Lower leg skin (tissue), 4 donors: Measurements from ENCODE around the gene MMP17. TPM values are rescaled to one million over a fixed set of nuclear protein-coding genes. Genes with fewer than 3 reads are reported as not detected.

Source experiments
- DNase-seq, 2 donors: peaks; one replicate each; pipeline ENCODE4 v3.0.0-alpha.2; 2019; ENCODE audit warnings: low spot score in 2 of 2
- H3K4me3 ChIP-seq: fragments of 200-600 bp; sonication (generic); 2 replicates; pipeline ENCODE4 v1.5.1; 2017; ENCODE audit warnings: mild to moderate bottlenecking, low read depth; ENCODE audit not compliant: poor library complexity, severe bottlenecking
- CTCF ChIP-seq, 3 donors: fragments of 450-650 bp; IDR thresholded peaks; one replicate each; pipeline ENCODE4 v1.5.1; 2016; ENCODE audit warnings: antibody characterized with exemption in 3 of 3, mild to moderate bottlenecking in 3 of 3, moderate library complexity in 2 of 3
- POLR2A ChIP-seq, 2 donors: fragments of 450-650 bp; IDR thresholded peaks; one replicate each; pipeline ENCODE4 v1.6.1; 2016 to 2017; ENCODE audit warnings: antibody characterized with exemption in 2 of 2, mild to moderate bottlenecking in 1 of 2, moderate library complexity in 1 of 2
- WGBS, 2 donors: methylation state at CpG; one replicate each; pipeline ENCODE4 v1.1.5; 2018; 5-methylcytosine and 5-hydroxymethylcytosine counted together
- intact Hi-C: fragments of 100-400 bp; cut with DNase I; formaldehyde crosslinking; loops from one replicate; pipeline ENCODE4 v1.15.0; 2023; ENCODE audit warnings: low total_unique reads
- total RNA-seq, 4 donors: library from RNA; depleted of rRNA; stranded (reverse); fragments of >200 nt; gene quantifications; one replicate each; pipeline ENCODE4 v1.1.0, GENCODE V29; 2016

The MMP17 gene
- total RNA-seq, 4 donors from 2014 or later = 5.4 to 11.6 (median 5.7) TPM

DNA sequence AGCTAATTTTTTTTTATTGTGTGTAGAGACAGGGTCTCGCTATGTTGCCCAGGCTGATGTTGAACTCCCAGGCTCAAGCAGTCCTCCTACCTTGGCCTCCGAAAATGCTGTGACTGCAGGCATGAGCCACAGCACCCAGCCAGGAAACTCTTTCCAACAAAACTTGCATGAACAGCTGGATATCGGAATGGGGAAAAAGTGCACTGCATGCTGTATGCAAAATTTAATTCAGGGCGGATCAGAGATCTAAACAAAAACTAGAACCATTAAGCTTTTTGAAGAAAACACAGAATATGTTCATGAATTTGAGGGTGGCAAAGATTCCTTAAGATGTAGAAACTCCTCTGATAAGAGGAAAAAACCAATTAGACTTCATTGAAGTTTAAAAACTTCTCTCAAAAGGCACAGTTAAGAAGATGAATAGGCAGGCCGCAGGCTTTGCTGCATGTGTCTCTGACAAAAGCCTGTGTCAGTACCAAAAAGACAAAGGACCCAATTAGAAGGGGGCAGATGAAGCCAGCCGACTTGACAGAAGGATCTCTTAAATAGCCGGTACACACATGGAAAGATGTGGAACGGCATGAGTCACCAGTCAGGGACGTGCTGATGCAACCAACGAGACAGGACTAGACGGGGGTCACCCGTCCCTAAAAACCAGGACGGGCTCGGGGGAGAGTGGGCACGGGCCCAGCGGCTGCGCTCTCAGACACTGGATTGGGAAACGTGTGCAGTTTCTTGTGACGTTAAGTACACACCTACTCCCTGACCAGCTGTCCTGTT is 34.8 kb upstream of the MMP17 start:
- intact Hi-C loops = no loop called here
- H3K4me3 ChIP-seq = no peak overlapping the region
- 81 to 89% methylated on average over 19 of the region's 19 CpGs for WGBS, 2 donors
- TF ChIP-seq CTCF (IDR thresholded peaks at IDR 0.05) = no peak
- TF ChIP-seq POLR2A (IDR thresholded peaks at IDR 0.05) = no peak
- no peak for DNase-seq

- intact Hi-C loops = no loop called here
- WGBS, 2 donors = 94 to 95% methylated on average over 7 of the region's 7 CpGs
- no peak for DNase-seq
- TF ChIP-seq CTCF (IDR thresholded peaks at IDR 0.05) (no peak), POLR2A (IDR thresholded peaks at IDR 0.05) (no peak)
- no peak overlapping the region for H3K4me3 ChIP-seq
Observed at GRCh38 chr12:131794061-131794460, 34.1 kb upstream of the MMP17 start.

GRCh38 chr12:131794573-131794972 is 33.6 kb upstream of the MMP17 start:
- no peak for DNase-seq
- H3K4me3 ChIP-seq = no peak overlapping the region
- intact Hi-C loops = no loop called here
- TF ChIP-seq POLR2A (IDR thresholded peaks at IDR 0.05) = no peak
- no peak for TF ChIP-seq CTCF (IDR thresholded peaks at IDR 0.05)
- 76 to 84% methylated on average over 10 of the region's 10 CpGs for WGBS, 2 donors

- H3K4me3 ChIP-seq = no peak overlapping the region
- 50 to 58% methylated on average over 13 to 14 of the region's 14 CpGs for WGBS, 2 donors
- intact Hi-C loops = no loop called here
- no peak for DNase-seq
- TF ChIP-seq POLR2A (IDR thresholded peaks at IDR 0.05) = no peak
- no peak for TF ChIP-seq CTCF (IDR thresholded peaks at IDR 0.05)
Observed at GRCh38 chr12:131795064-131795463, 33.1 kb upstream of the MMP17 start.

DNA sequence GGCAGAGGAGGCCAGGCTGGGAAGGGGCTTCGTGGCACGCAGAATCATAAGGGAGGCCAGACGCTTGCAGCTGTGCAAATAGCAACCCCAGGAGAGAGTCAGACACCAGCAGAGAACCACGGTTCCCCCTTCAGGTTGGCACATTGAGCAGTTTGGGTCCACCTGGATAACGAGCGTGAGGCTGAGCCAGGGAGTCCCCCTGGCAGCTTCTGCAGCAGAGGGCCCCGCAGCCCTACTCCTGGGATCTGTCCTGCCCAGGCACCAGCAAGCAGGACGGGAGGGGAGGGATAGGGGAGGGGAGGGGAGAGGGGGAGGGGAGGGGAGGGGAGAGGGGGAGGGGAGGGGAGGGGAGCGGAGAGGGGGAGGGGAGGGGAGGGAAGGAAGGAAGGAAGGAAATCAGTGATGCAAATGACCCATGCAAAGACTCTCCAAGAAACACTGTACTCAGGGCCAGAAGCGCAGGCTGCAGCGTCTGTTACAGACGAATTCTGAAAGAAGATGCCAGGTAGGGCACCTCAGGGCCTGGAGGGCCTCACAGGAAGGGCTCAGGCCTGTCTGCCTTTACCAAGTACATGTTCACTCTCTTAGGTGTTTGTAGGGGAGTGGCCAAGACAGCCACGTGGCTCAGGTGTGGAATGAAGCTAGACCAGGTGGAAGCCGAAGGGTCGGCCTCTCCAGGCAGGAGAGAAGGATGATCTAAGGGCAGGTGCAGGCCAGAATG is 32.3 kb upstream of the MMP17 start:
- intact Hi-C loops = no loop called here
- DNase-seq = no peak
- no peak for TF ChIP-seq CTCF (IDR thresholded peaks at IDR 0.05)
- TF ChIP-seq POLR2A (IDR thresholded peaks at IDR 0.05) = no peak
- WGBS, 2 donors = 44 to 49% methylated on average over 13 to 14 of the region's 15 CpGs
- no peak overlapping the region for H3K4me3 ChIP-seq
